ENCODE measurements around the gene PNPLA7.

Gene PNPLA7

GRCh38 chr9:137431416-137431931, 118.7 kb downstream of the PNPLA7 start:
- no peak for DNase-seq

- DNase-seq, result no peak
Measured at GRCh38 chr9:137430723-137431415, 119.3 kb downstream of the PNPLA7 start.

- DNase-seq, result no peak
Measured at GRCh38 chr9:137429974-137430722, 120.1 kb downstream of the PNPLA7 start.

- DNase-seq, result no peak
Measured at GRCh38 chr9:137429546-137429890, 120.7 kb downstream of the PNPLA7 start.

- DNase-seq, result no peak
Measured at GRCh38 chr9:137428841-137429545, 121.2 kb downstream of the PNPLA7 start.

- no peak for DNase-seq
Measured at GRCh38 chr9:137428311-137428630, 121.9 kb downstream of the PNPLA7 start.

- DNase-seq, result no peak
Measured at GRCh38 chr9:137427454-137428310, 122.5 kb downstream of the PNPLA7 start.

- DNase-seq, result no peak
Measured at GRCh38 chr9:137426018-137426681, 124.1 kb downstream of the PNPLA7 start.

GRCh38 chr9:137423514-137424291, 126.5 kb downstream of the PNPLA7 start:
- DNase-seq, result no peak

GRCh38 chr9:137422604-137423513, 127.3 kb downstream of the PNPLA7 start, which contains the start of the genes EXD3 and NOXA1:
TSS of gene EXD3 (minus strand) at chr9:137423162. CDS start at chr9:137395357, 27,805 bp downstream.
TSS of gene NOXA1 (plus strand) at chr9:137423393. CDS start at chr9:137423530, 137 bp downstream.
- DNase-seq, result peak; percentile 88 to 91

- DNase-seq, result no peak
Measured at GRCh38 chr9:137421838-137422603, 128.2 kb downstream of the PNPLA7 start.

- DNase-seq, result no peak
Measured at GRCh38 chr9:137417161-137418021, 132.8 kb downstream of the PNPLA7 start.

GRCh38 chr9:137416563-137417151, 133.5 kb downstream of the PNPLA7 start:
- DNase-seq, result no peak

- no peak for DNase-seq
Measured at GRCh38 chr9:137416006-137416562, 134.1 kb downstream of the PNPLA7 start.

- no peak for DNase-seq
Measured at GRCh38 chr9:137415451-137415850, 134.8 kb downstream of the PNPLA7 start.

GRCh38 chr9:137412431-137412830, 137.8 kb downstream of the PNPLA7 start:
- DNase-seq, result no peak

- peak in 1 of 2 donors; percentile 30 for DNase-seq
Measured at GRCh38 chr9:137411645-137412380, 138.4 kb downstream of the PNPLA7 start.

Measured in activated CD4-positive, alpha-beta T cell treated with anti-CD3 and anti-CD28 coated beads for 4 hours (primary cell).